Measurements from ENCODE around the gene DUSP1. TPM values are rescaled to one million over a fixed set of nuclear protein-coding genes. Genes with fewer than 3 reads are reported as not detected.
A peak's percentile ranks its signal among the peaks of the same experiment; 100 is the strongest.

DUSP1 gene
- total RNA-seq, 2 donors from 2014 or later, result 248 to 808 TPM

GRCh38 chr5:172758834-172759149 lies 12.2 kb downstream of the DUSP1 start:
- WGBS, 2 donors, result 73 to 76% methylated on average over 6 of the region's 6 CpGs
- no peak overlapping the region for H3K4me3 ChIP-seq
- intact Hi-C loops (cut with DNase I), result no loop called here
- H3K27ac ChIP-seq, result no peak overlapping the region
- no peaks in the 10 kb centered on the region for H3K27me3 ChIP-seq
- no peaks in the 10 kb centered on the region for H3K9me3 ChIP-seq
- no peaks in the 10 kb centered on the region for H3K36me3 ChIP-seq (replicated peaks in 1 of 2; ENCODE audit: insufficient read depth in 1 of 2, low read depth in 2 of 2)
- no peaks in the 10 kb centered on the region for H3K4me1 ChIP-seq
- TF ChIP-seq POLR2A (IDR thresholded peaks at IDR 0.05) (no peak), CTCF (IDR thresholded peaks at IDR 0.05) (no peak)
- DNase-seq, result no peak
- no peak for ATAC-seq

DNA sequence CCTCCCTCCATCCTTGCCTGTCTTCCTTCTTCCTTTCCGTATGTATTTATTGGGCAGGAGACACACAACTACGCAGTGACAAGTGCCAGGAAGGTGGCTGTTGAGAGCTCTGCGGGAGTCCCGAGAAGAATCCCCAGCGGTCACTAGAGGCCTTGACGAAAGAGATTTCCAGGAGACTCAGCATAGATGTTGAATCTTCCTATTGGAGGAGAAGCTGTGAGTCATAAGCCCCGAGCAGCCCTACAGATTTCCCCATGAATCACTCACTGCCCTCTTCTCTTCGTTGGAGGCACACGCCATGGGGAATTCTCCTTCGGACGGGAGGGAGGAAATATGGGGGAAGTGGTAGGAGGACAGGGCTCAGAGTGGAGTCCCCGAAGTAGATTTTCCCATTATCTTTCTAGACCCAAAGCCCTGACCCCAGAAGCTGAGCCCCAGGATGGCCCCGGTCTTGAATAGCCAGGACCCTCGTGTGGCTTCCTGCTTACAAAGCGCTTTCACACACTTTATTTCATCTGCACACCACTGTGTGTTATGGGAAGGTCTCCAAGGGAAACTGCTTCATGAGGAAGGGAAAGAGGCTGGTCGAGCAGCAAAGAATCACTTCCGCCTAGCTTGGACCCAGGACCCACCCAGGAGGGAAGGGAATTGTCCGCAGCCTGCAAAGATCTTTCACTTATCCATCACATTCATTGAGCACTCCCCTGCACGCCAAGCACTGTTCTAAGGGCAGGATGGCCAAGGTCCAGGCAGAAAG lies 12.7 kb downstream of the DUSP1 start:
- H3K27me3 ChIP-seq, result no peaks in the 10 kb centered on the region
- 65 to 66% methylated on average over 19 of the region's 19 CpGs for WGBS, 2 donors
- no peaks in the 10 kb centered on the region for H3K9me3 ChIP-seq
- H3K36me3 ChIP-seq (replicated peaks in 1 of 2; ENCODE audit: insufficient read depth in 1 of 2, low read depth in 2 of 2), result no peaks in the 10 kb centered on the region
- no peaks in the 10 kb centered on the region for H3K4me1 ChIP-seq
- no peak overlapping the region for H3K27ac ChIP-seq
- intact Hi-C loops (cut with DNase I), result no loop called here
- DNase-seq, result no peak
- no peak overlapping the region for H3K4me3 ChIP-seq
- TF ChIP-seq POLR2A (IDR thresholded peaks at IDR 0.05), result no peak
- no peak for TF ChIP-seq CTCF (IDR thresholded peaks at IDR 0.05)
- peak; percentile 34 for ATAC-seq

- no peak for ATAC-seq
- no peak overlapping the region for H3K4me3 ChIP-seq
- intact Hi-C loops (cut with DNase I), result no loop called here
- no peaks in the 10 kb centered on the region for H3K27me3 ChIP-seq
- H3K9me3 ChIP-seq, result no peaks in the 10 kb centered on the region
- no peak overlapping the region for H3K27ac ChIP-seq
- H3K4me1 ChIP-seq, result no peaks in the 10 kb centered on the region
- DNase-seq, result no peak
- no peak for TF ChIP-seq CTCF (IDR thresholded peaks at IDR 0.05)
- TF ChIP-seq POLR2A (IDR thresholded peaks at IDR 0.05), result no peak
- WGBS, 2 donors, result 87 to 92% methylated on average over 7 to 9 of the region's 9 CpGs
- H3K36me3 ChIP-seq (replicated peaks in 1 of 2; ENCODE audit: insufficient read depth in 1 of 2, low read depth in 2 of 2), result no peaks in the 10 kb centered on the region
These were observed 13.5 kb downstream of the DUSP1 start for GRCh38 chr5:172757394-172758010.

DNA sequence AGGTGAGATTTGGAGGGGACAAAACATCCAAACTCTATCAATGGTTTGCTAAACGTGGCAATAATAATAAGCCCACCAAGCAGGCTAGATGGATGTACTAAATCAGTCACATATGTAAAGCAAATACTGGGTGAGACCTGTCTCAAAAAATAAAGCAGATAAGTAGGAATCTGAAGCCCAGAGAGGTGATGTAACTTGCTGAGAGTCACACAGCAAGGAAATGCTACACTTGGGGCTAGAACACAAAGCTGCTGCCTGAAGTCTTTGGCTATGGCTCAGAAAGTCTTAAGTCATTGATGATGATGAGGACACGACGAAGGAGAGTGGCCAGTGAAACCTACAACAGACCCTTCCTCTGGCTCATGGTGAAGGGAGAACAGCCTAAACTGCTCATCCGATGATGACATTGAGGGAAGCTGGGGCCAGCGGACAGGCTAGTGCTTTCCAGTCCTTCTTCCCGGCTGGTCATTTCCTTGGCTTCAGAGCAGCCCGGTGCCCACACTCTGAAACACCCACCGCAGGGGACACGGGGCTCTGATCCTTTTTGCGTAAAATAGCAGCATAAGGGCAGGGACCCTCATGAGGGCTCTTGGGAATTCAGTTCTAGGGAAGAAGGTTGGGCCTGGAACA lies 14.1 kb downstream of the DUSP1 start:
- TF ChIP-seq CTCF (IDR thresholded peaks at IDR 0.05) (no peak), POLR2A (IDR thresholded peaks at IDR 0.05) (no peak)
- Histone ChIP-seq H3K27me3 (no peaks in the 10 kb centered on the region), H3K36me3 (replicated peaks in 1 of 2; ENCODE audit: insufficient read depth in 1 of 2, low read depth in 2 of 2) (no peaks in the 10 kb centered on the region), H3K4me1 (no peaks in the 10 kb centered on the region), H3K4me3 (no peak overlapping the region), H3K27ac (no peak overlapping the region), H3K9me3 (no peaks in the 10 kb centered on the region)
- intact Hi-C loops (cut with DNase I), result no loop called here
- ATAC-seq (no peak), DNase-seq (no peak)
- 73 to 79% methylated on average over 10 of the region's 10 CpGs for WGBS, 2 donors

Data from body of pancreas (tissue), 4 donors.